H1 (cell line): ENCODE measurements around the gene E2F2. TPM values are rescaled to one million over a fixed set of nuclear protein-coding genes. Genes with fewer than 3 reads are reported as not detected.

Experiments
- CTCF ChIA-PET: fragments of 300-600 bp; sonication (Branson Sonifier 250); formaldehyde crosslinking; loops from one replicate; lab custom pipeline; 2021; ENCODE audit not compliant: partially characterized antibody; lab: Charles Lee
- POLR2A ChIA-PET: fragments of 300-600 bp; sonication (Branson Sonifier 250); formaldehyde crosslinking; loops from one replicate; lab custom pipeline; 2021; ENCODE audit warnings: inconsistent platforms; ENCODE audit not compliant: partially characterized antibody; lab: Charles Lee
- DNase-seq, 2 experiments: peaks; one replicate each; pipeline versions ENCODE4 v3.0.0 to v3.0.0-alpha.2; 2010 to 2022; ENCODE audit warnings: low spot score in 2 of 2, low read depth in 1 of 2, mixed read lengths in 1 of 2
- FAIRE-seq: peaks from 2 replicates; lab custom pipeline; 2011; peaks lifted over from hg19 to GRCh38; lab: Jason Lieb, UNC
- H2AFZ ChIP-seq: 2 replicates; pipeline ENCODE4 v1.8.1; 2012; ENCODE audit warnings: low read length, inconsistent platforms
- H2AK5ac ChIP-seq: 2 replicates; pipeline ENCODE4 v1.6.1; 2013; ENCODE audit warnings: low read depth, low read length
- H2BK120ac ChIP-seq: replicated peaks from 2 replicates; pipeline ENCODE3; 2013; ENCODE audit warnings: low read depth, low read length, inconsistent platforms
- H2BK12ac ChIP-seq: 2 replicates; pipeline ENCODE4 v1.6.1; 2013; ENCODE audit warnings: low read depth, low read length
- H2BK15ac ChIP-seq: 2 replicates; pipeline ENCODE4 v1.6.1; 2013; ENCODE audit warnings: low read length
- H2BK20ac ChIP-seq: 2 replicates; pipeline ENCODE4 v1.6.1; 2013; ENCODE audit warnings: low read length
- H2BK5ac ChIP-seq: 2 replicates; pipeline ENCODE4 v1.6.1; 2013; ENCODE audit warnings: low read depth, low read length
- H3K14ac ChIP-seq: 2 replicates; pipeline ENCODE4 v1.6.1; 2013; ENCODE audit warnings: inconsistent platforms; ENCODE audit not compliant: insufficient read length
- H3K18ac ChIP-seq: 2 replicates; pipeline ENCODE4 v1.6.1; 2013; ENCODE audit warnings: low read length; ENCODE audit errors: extremely low read depth
- H3K23ac ChIP-seq: 2 replicates; pipeline ENCODE4 v1.6.1; 2013; ENCODE audit warnings: inconsistent platforms; ENCODE audit not compliant: insufficient read length
- H3K23me2 ChIP-seq: 2 replicates; pipeline ENCODE4 v1.6.1; 2013; ENCODE audit warnings: low read depth, low read length
- H3K27ac ChIP-seq: 2 replicates; pipeline ENCODE4 v1.6.1; 2011; ENCODE audit warnings: low read depth, low read length, inconsistent platforms
- H3K27me3 ChIP-seq, 4 experiments: replicated peaks in 1 of 4; 1 replicate in 1 of 4; 2 replicates in 3 of 4; pipeline versions ENCODE4 v1.6.1 to v1.8.1; 2011 to 2013; ENCODE audit warnings: low read length in 3 of 4, mild to moderate bottlenecking in 3 of 4, inconsistent platforms in 2 of 4, mixed read lengths in 2 of 4, moderate library complexity in 1 of 4; ENCODE audit not compliant: control insufficient read depth in 3 of 4, insufficient read depth in 3 of 4; ENCODE audit errors: extremely low read depth in 1 of 4
- H3K36me3 ChIP-seq, 4 experiments: 2 replicates each; pipeline versions ENCODE4 v1.6.1 to v1.8.1; 2011 to 2013; ENCODE audit warnings: mild to moderate bottlenecking in 4 of 4, low read length in 3 of 4, moderate library complexity in 2 of 4, control low read depth in 1 of 4, inconsistent platforms in 1 of 4; ENCODE audit not compliant: insufficient read depth in 4 of 4, control insufficient read depth in 2 of 4
- H3K4ac ChIP-seq: replicated peaks from 2 replicates; pipeline ENCODE3; 2013; ENCODE audit warnings: low read length, low read depth, mixed read lengths, inconsistent platforms; ENCODE audit not compliant: insufficient read length
- H3K4me1 ChIP-seq, 4 experiments: replicated peaks in 1 of 4; 1 replicate in 1 of 4; 2 replicates in 3 of 4; pipeline versions ENCODE4 v1.6.1 to v1.8.1; 2011 to 2013; ENCODE audit warnings: low read length in 3 of 4, inconsistent platforms in 2 of 4, mixed read lengths in 1 of 4; ENCODE audit not compliant: insufficient read depth in 4 of 4, control insufficient read depth in 3 of 4
- H3K4me2 ChIP-seq, 2 experiments: 2 replicates each; pipeline versions ENCODE4 v1.6.1 to v1.8.1; 2011 to 2013; ENCODE audit warnings: low read depth in 2 of 2, low read length in 2 of 2, control low read depth in 1 of 2, inconsistent platforms in 1 of 2, mild to moderate bottlenecking in 1 of 2; ENCODE audit not compliant: insufficient read depth in 1 of 2
- H3K4me3 ChIP-seq, 4 experiments: fragments of 200-600, 300-600 bp in 1 of 4; sonication (generic), shearing (Covaris generic), sonication (Bioruptor Twin) in 1 of 4; 2 replicates each; pipeline versions ENCODE4 v1.5.1 to v1.8.1; 2011 to 2016; ENCODE audit warnings: low read length in 4 of 4, low read depth in 3 of 4, control low read depth in 2 of 4, inconsistent platforms in 2 of 4, mild to moderate bottlenecking in 2 of 4, mixed read lengths in 1 of 4, moderate library complexity in 1 of 4; ENCODE audit not compliant: insufficient read depth in 2 of 4; ENCODE audit errors: extremely low read depth in 1 of 4
- H3K56ac ChIP-seq: replicated peaks from 2 replicates; pipeline ENCODE3; 2013; ENCODE audit warnings: low read depth, mild to moderate bottlenecking, mixed read lengths, low read length, inconsistent platforms; ENCODE audit not compliant: insufficient read length
- H3K79me1 ChIP-seq: 2 replicates; pipeline ENCODE4 v1.6.1; 2013; ENCODE audit warnings: low read depth, low read length, control low read depth
- H3K79me2 ChIP-seq, 2 experiments: 2 replicates each; pipeline versions ENCODE4 v1.6.1 to v1.8.1; 2012 to 2013; ENCODE audit warnings: low read length in 2 of 2, mild to moderate bottlenecking in 2 of 2, inconsistent platforms in 1 of 2; ENCODE audit not compliant: insufficient read depth in 2 of 2, control insufficient read depth in 1 of 2
- H3K9ac ChIP-seq, 4 experiments: replicated peaks in 1 of 4; 1 replicate in 1 of 4; 2 replicates in 3 of 4; pipeline versions ENCODE4 v1.6.1 to v1.8.1; 2011 to 2013; ENCODE audit warnings: low read depth in 3 of 4, low read length in 3 of 4, control low read depth in 2 of 4, mild to moderate bottlenecking in 2 of 4, moderate library complexity in 2 of 4, inconsistent platforms in 1 of 4; ENCODE audit errors: extremely low read depth in 1 of 4
- H3K9me3 ChIP-seq, 2 experiments: 2 replicates each; pipeline versions ENCODE4 v1.6.1 to v1.8.1; 2012 to 2013; ENCODE audit warnings: mild to moderate bottlenecking in 2 of 2, moderate library complexity in 2 of 2, control low read depth in 1 of 2, inconsistent platforms in 1 of 2, low read depth in 1 of 2, low read length in 1 of 2, mixed read lengths in 1 of 2; ENCODE audit not compliant: insufficient read depth in 2 of 2
- H4K20me1 ChIP-seq, 2 experiments: replicated peaks in 1 of 2; 2 replicates each; pipeline versions ENCODE3 to v1.8.1; 2011 to 2013; ENCODE audit warnings: inconsistent platforms in 2 of 2, low read length in 2 of 2, mild to moderate bottlenecking in 1 of 2; ENCODE audit not compliant: insufficient read depth in 2 of 2, control insufficient read depth in 1 of 2
- H4K5ac ChIP-seq: 2 replicates; pipeline ENCODE4 v1.6.1; 2013; ENCODE audit warnings: low read length, low read depth, mixed read lengths, inconsistent platforms; ENCODE audit not compliant: insufficient read length
- H4K8ac ChIP-seq: 2 replicates; pipeline ENCODE4 v1.8.0; 2013; ENCODE audit warnings: mild to moderate bottlenecking, moderate library complexity, low read length, inconsistent platforms; ENCODE audit not compliant: insufficient read depth; ENCODE audit errors: extremely low read depth
- H4K91ac ChIP-seq: replicated peaks from 2 replicates; pipeline ENCODE3; 2013; ENCODE audit warnings: low read length, mixed read lengths, inconsistent platforms; ENCODE audit not compliant: insufficient read length
- GABPA ChIP-seq: IDR thresholded peaks from 2 replicates; pipeline ENCODE4 v1.6.1; 2011; ENCODE audit warnings: mild to moderate bottlenecking, low read length, moderate library complexity, borderline replicate concordance; ENCODE audit not compliant: insufficient read depth
- KDM1A ChIP-seq: fragments of 200-600, 300-600 bp; sonication (generic); IDR thresholded peaks from 2 replicates; pipeline ENCODE4 v1.7.1; 2016; ENCODE audit warnings: mild to moderate bottlenecking, low read length, borderline replicate concordance
- MAFK ChIP-seq: IDR thresholded peaks from 2 replicates; pipeline ENCODE4 v1.6.1; 2012; ENCODE audit warnings: low read depth, mild to moderate bottlenecking, improper control_type of control experiment, low read length
- RBBP5 ChIP-seq: IDR thresholded peaks from 2 replicates; pipeline ENCODE4 v1.7.1; 2012; ENCODE audit warnings: low read depth, mild to moderate bottlenecking, inconsistent platforms, low read length, moderate library complexity, borderline replicate concordance
- SP1 ChIP-seq: IDR thresholded peaks from 2 replicates; pipeline ENCODE4 v1.6.1; 2011; ENCODE audit warnings: low read depth, low read length
- YY1 ChIP-seq: IDR thresholded peaks from 2 replicates; pipeline ENCODE4 v1.6.1; 2011; ENCODE audit warnings: low read depth, mild to moderate bottlenecking, low read length
- WGBS, 2 experiments: shearing (Covaris generic) in 1 of 2; methylation state at CpG; one replicate each; pipeline versions ENCODE4 v1.1.6 to v1.1.7; 2013 to 2015; ENCODE audit warnings: low lambda C conversion rate in 2 of 2, mixed read lengths in 2 of 2, inconsistent platforms in 1 of 2, low coverage in 1 of 2, missing lambda C conversion rate in 1 of 2; ENCODE audit not compliant: insufficient replicate concordance in 2 of 2, insufficient coverage in 1 of 2, insufficient read length in 1 of 2; ENCODE audit errors: extremely low coverage in 1 of 2, missing lambda C conversion rate in 1 of 2; 5-methylcytosine and 5-hydroxymethylcytosine counted together
- polyA plus RNA-seq, 7 experiments: library from polyadenylated mRNA; depleted of rRNA in 3 of 7; stranded (reverse) in 5 of 7; unstranded in 2 of 7; fragments of >200 nt in 5 of 7; fragments of 200-250 nt in 2 of 7; gene quantifications; 1 replicate in 5 of 7; 2 replicates in 1 of 7; 4 replicates in 1 of 7; pipeline versions ENCODE4 v1.2.1 to v1.2.3, GENCODE V29; 2011 to 2013; ENCODE audit warnings: missing spikeins in 2 of 7, mixed read lengths in 2 of 7
- total RNA-seq: library from RNA; stranded (reverse); fragmentation: NEBNext Ultra II Directional; extraction: Animal tissue kit (Norgen Biotek cat#: 25700); gene quantifications from 2 replicates; pipeline ENCODE4 v1.2.1, GENCODE V29; 2021

The E2F2 gene
- total and polyA plus RNA-seq, 2 of the 8 experiments (the other 6 are each of a cell fraction or from before 2014, with no cell fraction given) = 1.8 to 7.0 TPM

- H3K4me3 ChIP-seq = no peak overlapping the region
- FAIRE-seq (no peak), DNase-seq (no peak)
- 90% methylated on average over 3 of the region's 3 CpGs; no CpG with 5 or more reads in 1 of the 2 experiments for WGBS, 2 experiments
- no peak overlapping the region for H3K18ac ChIP-seq
- no peak overlapping the region for H2BK20ac ChIP-seq
- H4K20me1 ChIP-seq = no peaks in the 10 kb centered on the region
- TF ChIP-seq RBBP5 = no peak
- TF ChIP-seq MAFK = no peak
- no peak for TF ChIP-seq GABPA
- TF ChIP-seq KDM1A = no peak
- no peak for TF ChIP-seq YY1
- no peak for TF ChIP-seq SP1
- no peak overlapping the region for H3K27ac ChIP-seq
- H3K9ac ChIP-seq = no peak overlapping the region
- H3K36me3 ChIP-seq = no peaks in the 10 kb centered on the region
- no peaks in the 10 kb centered on the region for H3K79me1 ChIP-seq
- H3K56ac ChIP-seq = no peak overlapping the region
- no peak overlapping the region for H3K4me2 ChIP-seq
- ChIA-PET POLR2A (interaction anchor here (0.7 to 2.1 kb wide), 10 partner anchors 8 to 246 kb away, joined by 3 to 10 read pairs (median 4); partner anchors contain the start of genes ASAP3, E2F2, ELOA and RPL11), CTCF (interaction anchor here (0.7 to 11.5 kb wide), 45 partner anchors 8 to 518 kb away, joined by 3 to 230 read pairs (median 5); partner anchors contain the start of genes ASAP3, E2F2, HNRNPR and ID3)
- H3K79me2 ChIP-seq = no peaks in the 10 kb centered on the region
- H2BK5ac ChIP-seq = no peak overlapping the region
- no peak overlapping the region for H3K4ac ChIP-seq
- H4K5ac ChIP-seq = no peak overlapping the region
- no peak overlapping the region for H4K8ac ChIP-seq
- H2AK5ac ChIP-seq = no peak overlapping the region
- no peaks in the 10 kb centered on the region for H3K9me3 ChIP-seq
- no peak overlapping the region for H4K91ac ChIP-seq
- H2BK12ac ChIP-seq = no peak overlapping the region
- H3K27me3 ChIP-seq = no peaks in the 10 kb centered on the region
- no peaks in the 10 kb centered on the region for H3K4me1 ChIP-seq
- no peak overlapping the region for H3K14ac ChIP-seq
- H2AFZ ChIP-seq = no peak overlapping the region
- H2BK120ac ChIP-seq = no peak overlapping the region
- no peaks in the 10 kb centered on the region for H3K23me2 ChIP-seq
- H3K23ac ChIP-seq = no peak overlapping the region
- H2BK15ac ChIP-seq = no peak overlapping the region
Observed at GRCh38 chr1:23497777-23498439, 33.1 kb downstream of the E2F2 start.
